CD14-positive monocyte (primary cell): ENCODE results near the gene XYLT1. TPM values are rescaled to one million over a fixed set of nuclear protein-coding genes. Genes with fewer than 3 reads are reported as not detected.

Source experiments
- DNase-seq, 3 donors: peaks; one replicate each; pipeline ENCODE4 v3.0.0-alpha.2; 2011 to 2022
- H2AFZ ChIP-seq: 2 replicates; pipeline ENCODE4 v1.6.0; 2012; ENCODE audit warnings: mild to moderate bottlenecking, low read depth, low read length, inconsistent platforms; ENCODE audit not compliant: insufficient read depth, poor library complexity, severe bottlenecking
- H3K27ac ChIP-seq, 2 donors: 1 replicate in 1 of 2; 2 replicates in 1 of 2; pipeline ENCODE4 v1.5.1; 2012 to 2013; ENCODE audit warnings: low read length in 2 of 2, control low read depth in 1 of 2, inconsistent platforms in 1 of 2, low read depth in 1 of 2, mild to moderate bottlenecking in 1 of 2
- H3K27me3 ChIP-seq, 2 donors: one replicate each; pipeline versions ENCODE4 v1.6.0 to v1.6.1; 2011 to 2013; ENCODE audit warnings: low read length in 2 of 2; ENCODE audit not compliant: control insufficient read depth in 2 of 2, insufficient read depth in 2 of 2
- H3K36me3 ChIP-seq, 2 donors: replicated peaks in 1 of 2; 1 replicate in 1 of 2; 2 replicates in 1 of 2; pipeline versions ENCODE4 v1.5.1 to v1.6.1; 2012 to 2013; ENCODE audit warnings: low read length in 2 of 2, control low read depth in 1 of 2, inconsistent platforms in 1 of 2, mild to moderate bottlenecking in 1 of 2; ENCODE audit not compliant: insufficient read depth in 2 of 2, control insufficient read depth in 1 of 2
- H3K4me1 ChIP-seq, 2 donors: 1 replicate in 1 of 2; 2 replicates in 1 of 2; pipeline versions ENCODE4 v1.5.1 to v1.6.1; 2012 to 2013; ENCODE audit warnings: low read length in 2 of 2, control low read depth in 1 of 2, inconsistent platforms in 1 of 2, mild to moderate bottlenecking in 1 of 2, moderate library complexity in 1 of 2; ENCODE audit not compliant: insufficient read depth in 2 of 2, control insufficient read depth in 1 of 2
- H3K4me2 ChIP-seq: replicated peaks from 2 replicates; pipeline ENCODE3; 2012; ENCODE audit warnings: low read length, moderate library complexity, mild to moderate bottlenecking; ENCODE audit not compliant: poor library complexity, severe bottlenecking; ENCODE audit errors: extremely low read depth
- H3K4me3 ChIP-seq, 3 experiments: fragments of 200-600 bp in 1 of 3; sonication (generic) in 1 of 3; replicated peaks in 1 of 3; 1 replicate in 2 of 3; 2 replicates in 1 of 3; pipeline ENCODE4 v1.5.1; 2011 to 2013; ENCODE audit warnings: low read length in 3 of 3, mild to moderate bottlenecking in 3 of 3, control low read depth in 2 of 3, low read depth in 2 of 3, inconsistent platforms in 1 of 3, moderate library complexity in 1 of 3
- H3K79me2 ChIP-seq: 2 replicates; pipeline ENCODE4 v1.6.0; 2012; ENCODE audit warnings: mild to moderate bottlenecking, control low read depth, inconsistent platforms, low read length, moderate library complexity; ENCODE audit not compliant: insufficient read depth
- H3K9ac ChIP-seq: 2 replicates; pipeline ENCODE4 v1.6.0; 2017; ENCODE audit warnings: low read length, mild to moderate bottlenecking; ENCODE audit not compliant: insufficient read depth, poor library complexity, severe bottlenecking
- H3K9me3 ChIP-seq, 2 donors: replicated peaks in 1 of 2; 1 replicate in 1 of 2; 2 replicates in 1 of 2; pipeline versions ENCODE4 v1.5.1 to v1.6.1; 2012 to 2013; ENCODE audit warnings: low read length in 2 of 2, control low read depth in 1 of 2; ENCODE audit not compliant: control insufficient read depth in 1 of 2, insufficient read depth in 1 of 2
- H4K20me1 ChIP-seq: 2 replicates; pipeline ENCODE4 v1.6.0; 2012; ENCODE audit warnings: mild to moderate bottlenecking, low read length, control low read depth, moderate library complexity; ENCODE audit not compliant: insufficient read depth
- H3K27ac Mint-ChIP-seq, 7 donors: one replicate each; pipeline ENCODE4 v1.8.0; 2020; ENCODE audit warnings: mild to moderate bottlenecking in 7 of 7, mixed read lengths in 7 of 7, moderate library complexity in 6 of 7, inconsistent platforms in 2 of 7
- H3K27me3 Mint-ChIP-seq, 3 donors: one replicate each; pipeline ENCODE4 v1.8.0; 2021 to 2022; ENCODE audit warnings: low read depth in 3 of 3, mild to moderate bottlenecking in 3 of 3, mixed read lengths in 3 of 3, moderate library complexity in 3 of 3, inconsistent platforms in 1 of 3
- H3K36me3 Mint-ChIP-seq, 2 donors: one replicate each; pipeline ENCODE4 v1.8.0; 2020; ENCODE audit warnings: mixed read lengths in 2 of 2, inconsistent platforms in 1 of 2, mild to moderate bottlenecking in 1 of 2
- H3K4me1 Mint-ChIP-seq: one replicate; pipeline ENCODE4 v1.8.0; 2020; ENCODE audit warnings: mild to moderate bottlenecking, mixed read lengths
- H3K4me3 Mint-ChIP-seq, 2 donors: one replicate each; pipeline ENCODE4 v1.8.0; 2020; ENCODE audit warnings: mild to moderate bottlenecking in 2 of 2, mixed read lengths in 2 of 2, moderate library complexity in 1 of 2
- H3K9me3 Mint-ChIP-seq, 7 donors: one replicate each; pipeline ENCODE4 v1.8.0; 2020 to 2022; ENCODE audit warnings: mixed read lengths in 7 of 7, mild to moderate bottlenecking in 6 of 7, moderate library complexity in 6 of 7, inconsistent platforms in 2 of 7
- WGBS: methylation state at CpG from one replicate; pipeline ENCODE4 v1.1.5; 2013; ENCODE audit warnings: missing lambda C conversion rate; ENCODE audit not compliant: insufficient coverage; 5-methylcytosine and 5-hydroxymethylcytosine counted together
- intact Hi-C, 2 donors: fragments of 100-400 bp; cut with micrococcal nuclease; formaldehyde crosslinking; loops; one replicate each; pipeline versions ENCODE4 v1.15.0 to v1.15.1; 2023
- polyA plus RNA-seq, 3 donors: library from polyadenylated mRNA; depleted of rRNA in 1 of 3; unstranded in 2 of 3; stranded (reverse) in 1 of 3; fragments of 300-500 nt in 2 of 3; fragments of >200 nt in 1 of 3; fragmentation: Illumina TruSeq in 2 of 3; gene quantifications; 1 replicate in 2 of 3; 2 replicates in 1 of 3; pipeline ENCODE4 v1.2.3, GENCODE V29; 2012 to 2021
- TF ChIP-seq, protein P1 (sequence below): fragments of 200-600 bp; IDR thresholded peaks from one replicate; pipeline ENCODE4 v1.8.0; 2022; ENCODE audit warnings: antibody characterized with exemption, mild to moderate bottlenecking

Gene XYLT1
- polyA plus RNA-seq, 3 donors, result 0.51 to 9.4 (median 1.6) TPM

DNA sequence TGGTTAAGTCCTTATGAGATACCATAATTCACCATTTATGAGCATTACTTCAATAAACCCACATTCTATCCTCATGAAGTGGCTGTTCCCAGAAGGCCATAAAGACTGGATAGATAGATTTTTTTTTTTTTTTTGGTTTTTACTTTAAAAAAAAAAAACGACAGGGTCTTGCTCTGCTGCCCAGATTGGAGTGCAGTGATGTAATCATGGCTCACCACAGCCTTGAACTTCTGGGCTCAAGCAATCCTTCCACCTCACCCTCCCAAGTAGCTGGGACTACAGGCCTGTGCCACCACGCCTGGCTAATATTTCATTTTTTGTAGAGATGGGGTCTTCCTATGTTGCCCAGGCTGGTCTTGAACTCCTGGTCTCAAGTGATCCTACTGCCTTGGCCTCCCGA is 102.3 kb downstream of the XYLT1 start:
- Histone ChIP-seq H3K79me2 (peaks cover 89% of the 10 kb centered on the region), H3K4me1 (peaks cover 79 to 82% of the 10 kb centered on the region in 2 donors), H3K9me3 (no peaks in the 10 kb centered on the region), H3K36me3 (no peaks in the 10 kb centered on the region), H3K27ac (peak overlapping the region; percentile 88 to 96), H3K9ac (peak overlapping the region; percentile 67), H4K20me1 (no peaks in the 10 kb centered on the region), H3K4me2 (no peak overlapping the region), H3K27me3 (no peaks in the 10 kb centered on the region), H2AFZ (no peak overlapping the region), H3K4me3 (peak overlapping the region in 1 of 3 experiments; percentile 46)
- Mint-ChIP-seq H3K27me3 (no peaks in the 10 kb centered on the region), H3K4me3 (no peak overlapping the region), H3K9me3 (no peaks in the 10 kb centered on the region), H3K4me1 (peaks cover 79% of the 10 kb centered on the region), H3K36me3 (peaks cover 5 to 9% of the 10 kb centered on the region in 2 donors), H3K27ac (peak overlapping the region; percentile 95 to 99 (median 98))
- intact Hi-C loops, result loop anchor here in 1 of 2 donors (5.0 kb wide), 1 partner anchor 49 kb away; no protein-coding TSS in a partner anchor
- no peak for DNase-seq
- TF ChIP-seq, protein P1, sequence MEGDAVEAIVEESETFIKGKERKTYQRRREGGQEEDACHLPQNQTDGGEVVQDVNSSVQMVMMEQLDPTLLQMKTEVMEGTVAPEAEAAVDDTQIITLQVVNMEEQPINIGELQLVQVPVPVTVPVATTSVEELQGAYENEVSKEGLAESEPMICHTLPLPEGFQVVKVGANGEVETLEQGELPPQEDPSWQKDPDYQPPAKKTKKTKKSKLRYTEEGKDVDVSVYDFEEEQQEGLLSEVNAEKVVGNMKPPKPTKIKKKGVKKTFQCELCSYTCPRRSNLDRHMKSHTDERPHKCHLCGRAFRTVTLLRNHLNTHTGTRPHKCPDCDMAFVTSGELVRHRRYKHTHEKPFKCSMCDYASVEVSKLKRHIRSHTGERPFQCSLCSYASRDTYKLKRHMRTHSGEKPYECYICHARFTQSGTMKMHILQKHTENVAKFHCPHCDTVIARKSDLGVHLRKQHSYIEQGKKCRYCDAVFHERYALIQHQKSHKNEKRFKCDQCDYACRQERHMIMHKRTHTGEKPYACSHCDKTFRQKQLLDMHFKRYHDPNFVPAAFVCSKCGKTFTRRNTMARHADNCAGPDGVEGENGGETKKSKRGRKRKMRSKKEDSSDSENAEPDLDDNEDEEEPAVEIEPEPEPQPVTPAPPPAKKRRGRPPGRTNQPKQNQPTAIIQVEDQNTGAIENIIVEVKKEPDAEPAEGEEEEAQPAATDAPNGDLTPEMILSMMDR, result no peak
- no CpG with 5 or more reads among the region's 3 CpGs for WGBS

DNA sequence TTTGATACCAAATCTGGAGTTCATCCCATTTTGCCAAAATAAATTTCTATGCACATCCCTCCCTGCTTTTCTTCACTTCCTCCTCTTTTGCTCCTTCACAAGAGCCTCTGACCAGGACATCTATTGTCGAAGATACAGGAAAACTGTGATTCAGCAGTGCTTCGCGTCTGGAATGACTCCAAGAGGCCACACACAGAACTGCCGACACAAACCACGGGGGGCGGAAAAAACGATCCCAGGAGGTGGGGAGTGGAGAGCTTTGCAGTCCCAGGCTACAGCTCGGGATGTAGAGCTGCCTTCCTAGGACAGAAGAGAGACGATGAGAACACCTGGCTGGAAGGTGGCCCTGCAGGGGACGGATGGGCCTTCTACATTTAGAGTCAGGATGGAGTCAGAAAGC is 102.8 kb downstream of the XYLT1 start:
- H3K9ac ChIP-seq, result no peak overlapping the region
- peaks cover 79 to 82% of the 10 kb centered on the region in 2 donors for H3K4me1 ChIP-seq
- H2AFZ ChIP-seq, result peak overlapping the region; percentile 18
- peak overlapping the region; percentile 10 for H3K4me2 ChIP-seq
- no peak overlapping the region for H3K4me3 Mint-ChIP-seq
- peak overlapping the region; percentile 82 to 98 (median 91) for H3K27ac Mint-ChIP-seq
- H3K9me3 ChIP-seq, result no peaks in the 10 kb centered on the region
- no peaks in the 10 kb centered on the region for H3K9me3 Mint-ChIP-seq
- TF ChIP-seq, protein P1, result peak; percentile 21
- H3K27me3 Mint-ChIP-seq, result no peaks in the 10 kb centered on the region
- no peaks in the 10 kb centered on the region for H3K36me3 ChIP-seq
- no peaks in the 10 kb centered on the region for H3K27me3 ChIP-seq
- DNase-seq, result peak in 2 of 3 donors; percentile 65 to 74
- peaks cover 80% of the 10 kb centered on the region for H3K4me1 Mint-ChIP-seq
- H3K79me2 ChIP-seq, result peaks cover 89% of the 10 kb centered on the region
- peaks cover 6 to 11% of the 10 kb centered on the region in 2 donors for H3K36me3 Mint-ChIP-seq
- no peaks in the 10 kb centered on the region for H4K20me1 ChIP-seq
- H3K27ac ChIP-seq, result peak overlapping the region; percentile 88 to 96
- WGBS, result 6% methylated on average over 9 of the region's 10 CpGs
- intact Hi-C loops, result loop anchor here in 1 of 2 donors (5.0 kb wide), 1 partner anchor 49 kb away; no protein-coding TSS in a partner anchor
- no peak overlapping the region for H3K4me3 ChIP-seq
